ENCODE data around the gene TRIM54.

Gene TRIM54

GRCh38 chr2:27270131-27270530 lies 12.1 kb upstream of the TRIM54 start:
- ChIA-PET POLR2A (interaction anchor here (0.6 to 0.8 kb wide), 2 partner anchors 10 to 92 kb away, joined by 3 to 6 read pairs; no protein-coding TSS in a partner anchor), CTCF (interaction anchor here (0.7 to 5.1 kb wide), 4 partner anchors 10 to 183 kb away, joined by 4 to 41 read pairs (median 5); partner anchors contain the start of genes KHK and TRIM54)
- H3K27ac ChIP-seq (ENCODE audit: extremely low read depth, low read depth, low read length), result no peak overlapping the region

GRCh38 chr2:27270670-27271069 lies 11.6 kb upstream of the TRIM54 start:
- Histone ChIP-seq H3K36me3 (ENCODE audit: control insufficient read depth in 2 of 2, insufficient read depth in 1 of 2, low read length in 2 of 2) (no peaks in the 10 kb centered on the region), H3K9me3 (ENCODE audit: control insufficient read depth, insufficient read depth, low read depth, low read length) (no peaks in the 10 kb centered on the region), H3K4me3 (ENCODE audit: low read depth, low read length) (no peak overlapping the region), H3K27ac (ENCODE audit: extremely low read depth, low read depth, low read length) (no peak overlapping the region), H3K4me1 (ENCODE audit: control insufficient read depth, insufficient read depth, low read length) (no peaks in the 10 kb centered on the region)
- POLR2A ChIA-PET, result interaction anchor here (0.6 to 0.8 kb wide), 2 partner anchors 11 to 91 kb away, joined by 3 to 6 read pairs; no protein-coding TSS in a partner anchor
- peak; percentile 71 for TF ChIP-seq ZFHX2 (tag by site-specific recombination; conservative IDR thresholded peaks at IDR 0.05)
- TF ChIP-seq TCF7L2 (IDR thresholded peaks at IDR 0.05; ENCODE audit: borderline replicate concordance, low read depth, low read length), result no peak
- TF ChIP-seq BCL6B (tag by site-specific recombination; IDR thresholded peaks at IDR 0.05), result no peak
- no peak for TF ChIP-seq ZNF610 (tag by site-specific recombination; IDR thresholded peaks at IDR 0.05; ENCODE audit: borderline replicate concordance)
- TF ChIP-seq CTCF (tag by site-specific recombination; IDR thresholded peaks at IDR 0.05), result no peak
- no peak for TF ChIP-seq PRDM1 (tag by site-specific recombination; IDR thresholded peaks at IDR 0.05)
- TF ChIP-seq ZNF23 (tag by site-specific recombination; IDR thresholded peaks at IDR 0.05; ENCODE audit: borderline replicate concordance), result no peak
- TF ChIP-seq ZNF362 (tag by site-specific recombination; IDR thresholded peaks at IDR 0.05), result no peak
- no peak for TF ChIP-seq ZNF645 (tag by site-specific recombination; IDR thresholded peaks at IDR 0.05)
- TF ChIP-seq ZSCAN4 (tag by site-specific recombination; IDR thresholded peaks at IDR 0.05), result no peak
- no peak for TF ChIP-seq KLF16 (tag by site-specific recombination; IDR thresholded peaks at IDR 0.05)
- TF ChIP-seq EGR2 (tag by site-specific recombination; IDR thresholded peaks at IDR 0.05; ENCODE audit: low read depth), result peak; percentile 71
- no peak for TF ChIP-seq ZNF404 (tag by site-specific recombination; IDR thresholded peaks at IDR 0.05)
- TF ChIP-seq ZNF202 (tag by site-specific recombination; IDR thresholded peaks at IDR 0.05; ENCODE audit: borderline replicate concordance), result no peak
- CTCF ChIA-PET, result interaction anchor here (0.5 to 5.1 kb wide), 8 partner anchors 10 to 254 kb away, joined by 3 to 41 read pairs (median 4); partner anchors contain the start of genes KHK and TRIM54

More at GRCh38 chr2:27270131-27270530, 12.1 kb upstream of the TRIM54 start:
- Histone ChIP-seq H3K4me1 (ENCODE audit: control insufficient read depth, insufficient read depth, low read length) (no peaks in the 10 kb centered on the region), H3K4me3 (ENCODE audit: low read depth, low read length) (no peak overlapping the region), H3K36me3 (ENCODE audit: control insufficient read depth in 2 of 2, insufficient read depth in 1 of 2, low read length in 2 of 2) (no peaks in the 10 kb centered on the region), H3K9me3 (ENCODE audit: control insufficient read depth, insufficient read depth, low read depth, low read length) (no peaks in the 10 kb centered on the region)
- TF ChIP-seq BCL6B (tag by site-specific recombination; IDR thresholded peaks at IDR 0.05) (no peak), ZBTB49 (tag by site-specific recombination; IDR thresholded peaks at IDR 0.05; ENCODE audit: low read depth) (no peak), ZNF175 (tag by site-specific recombination; IDR thresholded peaks at IDR 0.05) (no peak), ZNF580 (tag by site-specific recombination; IDR thresholded peaks at IDR 0.05) (no peak), KLF7 (tag by site-specific recombination; IDR thresholded peaks at IDR 0.05; ENCODE audit: borderline replicate concordance) (no peak)
